K562 (cell line): ENCODE measurements around the gene SFXN3. TPM values are rescaled to one million over a fixed set of nuclear protein-coding genes. Genes with fewer than 3 reads are reported as not detected.
A peak's percentile ranks its signal among the peaks of the same experiment; 100 is the strongest.

ENCODE experiments used
- BCLAF1 ChIP-seq, 2 experiments: fragments of 450-650 bp in 1 of 2; IDR thresholded peaks; 2 replicates each; pipeline ENCODE4 v1.6.1; 2011 to 2017; ENCODE audit warnings: low read depth in 2 of 2, antibody characterized with exemption in 1 of 2, borderline replicate concordance in 1 of 2, low read length in 1 of 2, mild to moderate bottlenecking in 1 of 2, mixed read lengths in 1 of 2; ENCODE audit not compliant: control insufficient read depth in 1 of 2
- CSDE1 ChIP-seq, 2 experiments: fragments of 450-650 bp; IDR thresholded peaks; 2 replicates each; pipeline ENCODE4 v1.6.1; 2016; ENCODE audit warnings: mild to moderate bottlenecking in 1 of 2
- GATAD2B ChIP-seq: fragments of 450-650 bp; IDR thresholded peaks from 2 replicates; pipeline ENCODE4 v1.6.1; 2017; ENCODE audit warnings: mild to moderate bottlenecking, borderline replicate concordance
- L3MBTL2 ChIP-seq: fragments of 450-650 bp; IDR thresholded peaks from 2 replicates; pipeline ENCODE4 v1.6.1; 2016; ENCODE audit warnings: mild to moderate bottlenecking, moderate library complexity
- MCM3 ChIP-seq: fragments of 450-650 bp; IDR thresholded peaks from 2 replicates; pipeline ENCODE4 v1.6.1; 2016
- NFIC ChIP-seq: fragments of 450-650 bp; IDR thresholded peaks from 2 replicates; pipeline ENCODE4 v1.6.1; 2017; ENCODE audit warnings: mild to moderate bottlenecking, inconsistent platforms
- RFX5 ChIP-seq: IDR thresholded peaks from 2 replicates; pipeline ENCODE4 v1.6.1; 2011; ENCODE audit warnings: low read depth, mild to moderate bottlenecking, improper control_type of control experiment, low read length
- SP1 ChIP-seq: sonication (generic); formaldehyde crosslinking; IDR thresholded peaks from 2 replicates; pipeline ENCODE4 v1.8.1; 2022; ENCODE audit warnings: mild to moderate bottlenecking, missing genetic modification reagents
- SUPT5H ChIP-seq: fragments of 450-650 bp; IDR thresholded peaks from 2 replicates; pipeline ENCODE4 v1.6.1; 2016
- XRCC5 ChIP-seq: fragments of 200-400 bp; formaldehyde crosslinking; IDR thresholded peaks from 2 replicates; pipeline ENCODE4 v1.6.1; 2017; ENCODE audit warnings: low read depth, mild to moderate bottlenecking, low read length
- ZNF121 ChIP-seq: sonication (generic); formaldehyde crosslinking; conservative IDR thresholded peaks from 2 replicates; pipeline ENCODE4 v1.8.0; 2022; ENCODE audit warnings: missing genetic modification reagents
- ZNF124 ChIP-seq: sonication (generic); formaldehyde crosslinking; IDR thresholded peaks from 2 replicates; pipeline ENCODE4 v1.8.1; 2022; ENCODE audit warnings: missing genetic modification reagents
- ZNF696 ChIP-seq: fragments of 250-450 bp; sonication (Bioruptor Pico); conservative IDR thresholded peaks from 2 replicates; pipeline ENCODE4 v1.4.0; 2020; ENCODE audit warnings: mild to moderate bottlenecking, moderate library complexity
- polyA plus RNA-seq, 8 experiments: library from polyadenylated mRNA; depleted of rRNA in 4 of 8; stranded (reverse) in 5 of 8; unstranded in 3 of 8; fragments of >200 nt; fragmentation: Nextera tagmentation in 2 of 8; fragmentation: Illumina TruSeq in 1 of 8; extraction: Ambion mirVana in 2 of 8; extraction: Trizol in 1 of 8; gene quantifications; 2 replicates each; pipeline versions ENCODE4 v1.2.1 to v1.2.3, GENCODE V29; 2011 to 2014; ENCODE audit warnings: inconsistent platforms in 1 of 8, missing spikeins in 1 of 8
- total RNA-seq, 7 experiments: library from RNA; depleted of rRNA in 6 of 7; stranded (reverse); fragments of >200 nt in 6 of 7; fragmentation: Illumina TruSeq in 2 of 7; extraction: Trizol in 2 of 7; gene quantifications; 2 replicates each; pipeline versions ENCODE4 v1.2.1 to v1.2.3, GENCODE V29; 2011 to 2021; ENCODE audit warnings: low replicate concordance in 1 of 7
- TF ChIP-seq, protein P1 (sequence below), 2 experiments: IDR thresholded peaks in 1 of 2; conservative IDR thresholded peaks in 1 of 2; 2 replicates each; pipeline ENCODE4 v1.6.1; 2016; ENCODE audit warnings: low read depth in 2 of 2, mild to moderate bottlenecking in 1 of 2, missing compliant biosample characterization in 1 of 2, missing genetic modification characterization in 1 of 2, moderate library complexity in 1 of 2
- TF ChIP-seq, protein P2 (sequence below): sonication (generic); formaldehyde crosslinking; IDR thresholded peaks from 2 replicates; pipeline ENCODE4 v1.8.0; 2022; ENCODE audit warnings: mild to moderate bottlenecking, missing genetic modification reagents
- TF ChIP-seq, protein P3 (sequence below): sonication (generic); formaldehyde crosslinking; IDR thresholded peaks from 2 replicates; pipeline ENCODE4 v1.8.0; 2022; ENCODE audit warnings: missing genetic modification reagents, mild to moderate bottlenecking, borderline replicate concordance

The SFXN3 gene
- total and polyA plus RNA-seq, 9 of the 15 experiments (the other 6 are each of a cell fraction or from before 2014, with no cell fraction given) = 0.24 to 4.6 (median 0.86) TPM

GRCh38 chr10:101042667-101043362, 11.8 kb downstream of the SFXN3 start (continued):
- TF ChIP-seq, protein P1, sequence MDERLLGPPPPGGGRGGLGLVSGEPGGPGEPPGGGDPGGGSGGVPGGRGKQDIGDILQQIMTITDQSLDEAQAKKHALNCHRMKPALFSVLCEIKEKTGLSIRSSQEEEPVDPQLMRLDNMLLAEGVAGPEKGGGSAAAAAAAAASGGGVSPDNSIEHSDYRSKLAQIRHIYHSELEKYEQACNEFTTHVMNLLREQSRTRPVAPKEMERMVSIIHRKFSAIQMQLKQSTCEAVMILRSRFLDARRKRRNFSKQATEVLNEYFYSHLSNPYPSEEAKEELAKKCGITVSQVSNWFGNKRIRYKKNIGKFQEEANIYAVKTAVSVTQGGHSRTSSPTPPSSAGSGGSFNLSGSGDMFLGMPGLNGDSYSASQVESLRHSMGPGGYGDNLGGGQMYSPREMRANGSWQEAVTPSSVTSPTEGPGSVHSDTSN (CRISPR knock-in tag; IDR thresholded peaks at IDR 0.05; ENCODE audit: low read depth) = peak; percentile 88
- TF ChIP-seq, protein P1 (tag; conservative IDR thresholded peaks at IDR 0.05; ENCODE audit: low read depth) = peak; percentile 96
- TF ChIP-seq SP1 (CRISPR knock-in tag) = peak; percentile 67; the same call in 1 of the 2 replicates
- TF ChIP-seq ZNF696 = no peak
- no peak for TF ChIP-seq RFX5
- TF ChIP-seq, protein P2, sequence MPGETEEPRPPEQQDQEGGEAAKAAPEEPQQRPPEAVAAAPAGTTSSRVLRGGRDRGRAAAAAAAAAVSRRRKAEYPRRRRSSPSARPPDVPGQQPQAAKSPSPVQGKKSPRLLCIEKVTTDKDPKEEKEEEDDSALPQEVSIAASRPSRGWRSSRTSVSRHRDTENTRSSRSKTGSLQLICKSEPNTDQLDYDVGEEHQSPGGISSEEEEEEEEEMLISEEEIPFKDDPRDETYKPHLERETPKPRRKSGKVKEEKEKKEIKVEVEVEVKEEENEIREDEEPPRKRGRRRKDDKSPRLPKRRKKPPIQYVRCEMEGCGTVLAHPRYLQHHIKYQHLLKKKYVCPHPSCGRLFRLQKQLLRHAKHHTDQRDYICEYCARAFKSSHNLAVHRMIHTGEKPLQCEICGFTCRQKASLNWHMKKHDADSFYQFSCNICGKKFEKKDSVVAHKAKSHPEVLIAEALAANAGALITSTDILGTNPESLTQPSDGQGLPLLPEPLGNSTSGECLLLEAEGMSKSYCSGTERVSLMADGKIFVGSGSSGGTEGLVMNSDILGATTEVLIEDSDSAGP (CRISPR knock-in tag) = no peak
- TF ChIP-seq ZNF121 (CRISPR knock-in tag) = no peak
- TF ChIP-seq SUPT5H = peak; percentile 70
- no peak for TF ChIP-seq XRCC5
- TF ChIP-seq NFIC = no peak
- TF ChIP-seq MCM3 = no peak
- TF ChIP-seq, protein P3, sequence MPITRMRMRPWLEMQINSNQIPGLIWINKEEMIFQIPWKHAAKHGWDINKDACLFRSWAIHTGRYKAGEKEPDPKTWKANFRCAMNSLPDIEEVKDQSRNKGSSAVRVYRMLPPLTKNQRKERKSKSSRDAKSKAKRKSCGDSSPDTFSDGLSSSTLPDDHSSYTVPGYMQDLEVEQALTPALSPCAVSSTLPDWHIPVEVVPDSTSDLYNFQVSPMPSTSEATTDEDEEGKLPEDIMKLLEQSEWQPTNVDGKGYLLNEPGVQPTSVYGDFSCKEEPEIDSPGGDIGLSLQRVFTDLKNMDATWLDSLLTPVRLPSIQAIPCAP (CRISPR knock-in tag) = no peak
- no peak for TF ChIP-seq GATAD2B
- TF ChIP-seq L3MBTL2 = peak; percentile 26; the same call in 1 of the 2 replicates
- TF ChIP-seq BCLAF1 (IDR thresholded peaks at IDR 0.05; ENCODE audit: borderline replicate concordance in 1 of 2, control insufficient read depth in 1 of 2, low read depth in 2 of 2, low read length in 1 of 2) = no peak
- peak in 1 of 2 experiments; percentile 38; a peak in 1 of 4 replicates for TF ChIP-seq CSDE1 (IDR thresholded peaks at IDR 0.05)
- TF ChIP-seq ZNF124 (CRISPR knock-in tag) = no peak
